SKM-1 (cell line): ENCODE data around the gene DYNC2H1.
A peak's percentile ranks its signal among the peaks of the same experiment; 100 is the strongest.

Experiments
- DNase-seq: peaks from one replicate; lab custom pipeline; 2025; ENCODE audit not compliant: unreplicated experiment; lab: John Stamatoyannopoulos, UW

Gene DYNC2H1, protein sequence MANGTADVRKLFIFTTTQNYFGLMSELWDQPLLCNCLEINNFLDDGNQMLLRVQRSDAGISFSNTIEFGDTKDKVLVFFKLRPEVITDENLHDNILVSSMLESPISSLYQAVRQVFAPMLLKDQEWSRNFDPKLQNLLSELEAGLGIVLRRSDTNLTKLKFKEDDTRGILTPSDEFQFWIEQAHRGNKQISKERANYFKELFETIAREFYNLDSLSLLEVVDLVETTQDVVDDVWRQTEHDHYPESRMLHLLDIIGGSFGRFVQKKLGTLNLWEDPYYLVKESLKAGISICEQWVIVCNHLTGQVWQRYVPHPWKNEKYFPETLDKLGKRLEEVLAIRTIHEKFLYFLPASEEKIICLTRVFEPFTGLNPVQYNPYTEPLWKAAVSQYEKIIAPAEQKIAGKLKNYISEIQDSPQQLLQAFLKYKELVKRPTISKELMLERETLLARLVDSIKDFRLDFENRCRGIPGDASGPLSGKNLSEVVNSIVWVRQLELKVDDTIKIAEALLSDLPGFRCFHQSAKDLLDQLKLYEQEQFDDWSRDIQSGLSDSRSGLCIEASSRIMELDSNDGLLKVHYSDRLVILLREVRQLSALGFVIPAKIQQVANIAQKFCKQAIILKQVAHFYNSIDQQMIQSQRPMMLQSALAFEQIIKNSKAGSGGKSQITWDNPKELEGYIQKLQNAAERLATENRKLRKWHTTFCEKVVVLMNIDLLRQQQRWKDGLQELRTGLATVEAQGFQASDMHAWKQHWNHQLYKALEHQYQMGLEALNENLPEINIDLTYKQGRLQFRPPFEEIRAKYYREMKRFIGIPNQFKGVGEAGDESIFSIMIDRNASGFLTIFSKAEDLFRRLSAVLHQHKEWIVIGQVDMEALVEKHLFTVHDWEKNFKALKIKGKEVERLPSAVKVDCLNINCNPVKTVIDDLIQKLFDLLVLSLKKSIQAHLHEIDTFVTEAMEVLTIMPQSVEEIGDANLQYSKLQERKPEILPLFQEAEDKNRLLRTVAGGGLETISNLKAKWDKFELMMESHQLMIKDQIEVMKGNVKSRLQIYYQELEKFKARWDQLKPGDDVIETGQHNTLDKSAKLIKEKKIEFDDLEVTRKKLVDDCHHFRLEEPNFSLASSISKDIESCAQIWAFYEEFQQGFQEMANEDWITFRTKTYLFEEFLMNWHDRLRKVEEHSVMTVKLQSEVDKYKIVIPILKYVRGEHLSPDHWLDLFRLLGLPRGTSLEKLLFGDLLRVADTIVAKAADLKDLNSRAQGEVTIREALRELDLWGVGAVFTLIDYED (N-terminal part only)

DNA sequence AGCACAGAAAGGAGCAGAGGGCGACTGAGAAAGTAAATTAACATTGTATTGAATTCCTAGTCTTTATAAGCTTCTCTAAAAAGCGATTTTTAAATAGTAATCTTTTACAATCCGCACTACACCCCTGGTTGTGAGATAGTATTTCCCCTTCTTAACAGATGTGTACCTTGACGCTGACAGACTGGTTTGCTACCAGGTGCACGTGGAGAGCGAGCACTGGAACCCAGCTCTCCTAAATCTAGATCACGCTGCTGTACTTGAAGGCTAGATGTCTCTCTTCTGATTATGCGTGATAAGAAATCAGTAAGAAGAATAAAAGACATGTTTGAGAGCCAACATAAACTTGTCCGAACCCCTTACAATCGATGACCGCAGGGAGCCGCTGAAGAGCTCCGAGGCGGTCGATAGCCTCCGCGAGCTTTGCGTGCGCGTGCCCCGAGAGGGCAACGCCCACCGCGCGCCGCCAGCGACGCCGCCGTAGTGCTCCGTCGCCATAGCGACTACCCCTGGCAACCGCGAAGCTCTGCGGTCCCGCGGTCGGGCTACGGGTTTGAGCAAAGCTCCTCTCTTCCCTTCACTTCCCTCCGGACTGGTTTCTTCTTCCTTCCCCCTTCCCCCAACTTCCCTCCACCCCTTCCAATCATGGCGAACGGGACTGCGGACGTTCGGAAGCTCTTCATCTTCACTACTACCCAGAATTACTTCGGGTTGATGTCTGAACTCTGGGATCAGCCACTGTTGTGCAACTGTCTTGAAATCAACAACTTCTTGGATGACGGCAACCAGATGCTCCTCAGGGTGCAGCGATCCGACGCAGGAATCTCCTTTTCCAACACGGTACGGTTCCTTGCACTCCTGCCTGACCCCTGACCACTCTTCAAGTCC is at the start of gene DYNC2H1:
Gene DYNC2H1 (plus strand): TSS at position 494 of the 885 bp plus-strand sequence. CDS start 149 bp downstream, at position 643.
- peak; percentile 76 for DNase-seq

DNA sequence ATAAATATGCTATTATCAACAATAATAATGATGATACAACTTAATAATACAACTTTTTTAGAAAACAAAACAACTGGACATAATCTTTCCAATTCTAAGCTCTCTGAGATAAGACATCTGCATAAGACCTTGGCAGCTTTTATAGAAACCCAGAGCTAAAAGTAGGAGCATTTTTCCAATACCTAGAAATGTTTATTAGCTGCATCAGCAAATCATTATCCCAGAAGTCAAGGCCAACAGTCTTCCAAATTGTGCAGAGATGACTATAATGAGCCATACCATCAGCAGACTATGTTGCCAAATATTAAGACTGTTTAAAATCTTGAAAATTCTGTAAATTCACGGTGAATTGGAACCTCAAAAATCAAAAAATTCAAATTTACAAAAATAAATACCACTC is 47.6 kb upstream of the DYNC2H1 start:
- no peak for DNase-seq

DNA sequence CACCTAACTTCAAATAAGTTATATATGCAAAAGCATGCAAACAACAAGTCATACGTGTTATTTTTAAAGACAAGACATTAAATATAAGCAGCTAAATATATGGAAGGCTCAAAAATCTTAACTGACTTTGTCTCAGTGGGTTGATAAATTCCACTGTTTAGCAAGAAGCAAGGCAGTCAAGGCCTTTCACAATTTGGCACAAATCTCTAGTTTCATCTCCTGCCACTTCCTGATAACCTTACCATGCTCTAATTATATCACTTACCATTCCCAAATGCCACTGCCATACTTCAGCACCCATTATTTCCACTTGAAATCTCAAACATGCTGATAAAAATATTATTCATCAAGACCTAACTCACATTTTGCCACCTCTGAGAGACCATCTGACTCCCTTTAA is 42.1 kb upstream of the DYNC2H1 start:
- no peak for DNase-seq

DNA sequence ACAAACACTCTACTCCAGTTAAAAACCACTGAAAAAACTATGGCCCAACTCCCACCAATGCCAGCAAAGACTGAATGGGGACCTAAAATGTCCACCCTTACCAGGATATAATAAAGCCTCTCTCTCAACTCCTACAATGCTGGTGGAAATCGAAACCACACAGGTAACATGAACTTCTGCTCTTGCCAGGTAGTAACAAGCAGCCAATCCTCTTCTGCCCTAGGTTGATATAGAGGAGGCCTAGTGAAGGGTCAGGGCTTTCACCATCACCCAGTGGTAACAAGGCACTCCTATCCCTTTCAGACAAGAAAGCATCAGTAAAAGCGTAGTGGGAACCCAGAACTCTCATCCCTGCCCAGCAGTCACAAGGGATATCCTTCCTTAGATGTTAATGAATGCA is 39.9 kb upstream of the DYNC2H1 start:
- DNase-seq, result no peak

DNA sequence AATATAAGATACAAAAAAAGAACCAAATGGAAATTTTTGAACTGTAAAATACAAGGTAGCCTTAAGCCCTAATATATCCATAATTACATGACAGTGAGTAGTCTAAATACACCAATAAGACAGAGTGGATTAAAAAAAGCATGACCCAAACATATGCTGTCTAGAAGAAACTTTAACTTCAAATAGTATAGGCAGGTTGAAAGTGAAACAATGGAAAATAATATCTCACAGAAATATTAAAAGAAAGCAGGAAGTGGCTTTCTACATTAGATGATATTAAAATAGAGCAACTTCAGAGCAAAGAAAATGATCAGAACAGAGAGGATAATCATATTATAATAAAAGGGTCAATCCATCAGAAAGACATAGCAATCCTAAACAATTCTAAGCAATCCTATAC is 39.1 kb upstream of the DYNC2H1 start:
- DNase-seq, result no peak

DNA sequence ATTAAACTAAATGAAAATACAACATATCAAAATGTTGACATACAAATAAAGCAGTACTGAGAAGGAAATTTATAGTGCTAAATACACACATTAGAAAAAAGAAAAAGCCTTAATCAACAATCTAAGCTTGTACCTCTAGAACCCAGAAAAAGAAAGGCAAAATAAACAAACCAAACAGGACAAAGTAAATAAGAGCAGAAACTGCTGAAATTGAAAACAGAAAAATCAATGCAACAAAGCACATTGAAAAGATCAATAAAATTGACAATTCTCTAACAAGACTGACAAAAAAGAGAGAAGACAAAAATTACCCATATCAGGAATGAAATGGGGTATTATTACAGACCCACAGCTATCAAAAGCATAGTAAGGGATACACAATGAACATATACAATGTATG is 38.2 kb upstream of the DYNC2H1 start:
- no peak for DNase-seq

DNA sequence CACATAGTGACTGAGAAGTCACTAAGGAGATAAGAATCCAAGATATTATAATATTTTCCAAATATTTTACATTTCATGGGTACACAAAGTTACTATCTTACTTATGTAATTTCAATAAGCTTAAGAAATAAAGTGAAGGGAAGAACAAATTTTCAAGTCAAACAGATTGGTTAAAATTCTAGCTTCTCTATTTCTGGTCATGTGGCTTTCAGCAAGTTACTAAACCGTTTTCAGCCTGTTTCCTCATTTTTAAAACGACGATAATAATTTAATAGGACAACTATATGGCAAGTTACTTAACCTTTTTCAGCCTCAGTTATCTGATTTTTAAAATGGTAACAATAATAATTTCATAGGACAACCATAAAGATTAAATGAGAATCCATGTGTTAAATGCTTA is 32.9 kb upstream of the DYNC2H1 start:
- no peak for DNase-seq

DNA sequence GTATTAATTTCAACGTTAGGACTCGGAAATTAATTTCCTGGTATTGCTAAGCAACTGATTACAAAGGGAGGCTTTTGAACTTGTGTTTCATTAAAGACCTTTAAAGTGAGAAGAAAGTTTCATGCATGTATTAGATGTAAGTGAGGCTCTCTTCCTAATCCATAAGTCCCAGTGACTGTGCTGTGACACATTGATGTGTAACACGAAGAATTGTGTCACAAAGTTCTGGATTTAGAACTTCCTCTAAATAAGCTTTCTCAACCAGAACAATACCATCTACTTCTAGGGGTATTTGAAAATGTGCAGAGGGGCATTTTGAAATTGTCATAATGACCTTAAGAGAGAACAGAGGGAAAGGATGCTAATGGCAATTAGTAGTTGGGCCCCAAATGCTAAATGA is 31.7 kb upstream of the DYNC2H1 start:
- no peak for DNase-seq

DNA sequence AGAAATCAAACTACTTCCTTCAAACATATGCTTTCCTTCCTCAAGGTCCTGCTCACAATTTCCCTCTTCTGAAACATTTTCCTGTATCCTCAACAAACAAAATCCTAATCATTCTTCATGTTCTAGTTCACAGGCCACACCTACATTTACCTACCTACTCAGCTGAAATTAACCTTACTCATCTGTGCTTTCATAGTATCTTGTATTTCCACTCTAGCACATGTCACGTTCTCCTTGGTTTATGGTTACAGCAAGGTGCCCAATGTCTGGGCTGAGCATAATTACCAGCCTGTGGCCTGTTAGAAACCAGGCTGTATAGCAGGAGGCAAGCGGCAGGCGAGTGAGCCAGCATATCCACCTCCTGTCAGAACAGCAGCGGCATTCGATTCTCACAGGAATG is 30.5 kb upstream of the DYNC2H1 start:
- DNase-seq, result no peak

DNA sequence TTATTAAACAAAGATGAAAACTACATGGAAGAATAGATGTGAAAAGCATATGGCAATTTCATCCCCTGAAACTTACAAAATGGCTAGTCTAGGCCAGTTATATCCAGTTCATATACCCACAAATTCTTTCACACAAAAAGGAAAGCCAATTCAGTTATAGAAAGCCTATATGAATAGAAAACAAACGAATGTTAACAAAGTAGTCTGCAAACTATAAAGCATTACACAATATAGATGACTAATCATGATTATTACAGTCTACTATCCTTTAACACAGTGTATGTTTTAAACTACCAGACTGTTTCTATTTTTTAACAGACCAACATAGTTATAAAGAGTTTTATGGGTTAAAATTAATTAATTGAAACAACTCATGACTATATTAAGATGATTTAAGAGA is 29.4 kb upstream of the DYNC2H1 start:
- DNase-seq, result no peak

DNA sequence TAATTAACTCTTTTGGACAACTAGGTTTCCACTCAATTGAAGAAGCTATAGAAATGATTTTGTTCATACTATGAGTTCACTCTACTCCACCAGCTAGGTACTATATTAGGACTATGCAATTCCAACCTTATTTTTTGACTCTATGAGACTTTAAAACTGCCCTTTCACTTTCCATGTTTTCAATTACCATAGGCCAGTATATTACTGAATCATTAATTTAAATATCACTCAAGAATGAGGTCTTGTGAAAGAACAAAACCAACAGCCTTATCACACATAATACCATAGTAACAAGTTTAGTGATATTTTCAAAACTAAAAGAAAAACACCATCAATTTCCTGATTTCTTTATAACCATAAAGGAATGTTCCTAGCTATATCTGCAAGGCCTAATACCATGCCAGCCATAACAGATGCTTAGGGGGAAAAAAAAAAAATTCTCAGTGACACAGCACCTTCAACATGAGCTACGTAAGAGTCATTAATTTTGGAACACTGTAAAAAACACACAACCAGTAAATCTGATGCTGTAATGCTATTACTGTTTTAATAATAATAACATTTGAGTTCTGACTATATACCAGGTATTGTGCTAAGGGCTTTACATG is 23.4 kb upstream of the DYNC2H1 start:
- DNase-seq, result no peak

DNA sequence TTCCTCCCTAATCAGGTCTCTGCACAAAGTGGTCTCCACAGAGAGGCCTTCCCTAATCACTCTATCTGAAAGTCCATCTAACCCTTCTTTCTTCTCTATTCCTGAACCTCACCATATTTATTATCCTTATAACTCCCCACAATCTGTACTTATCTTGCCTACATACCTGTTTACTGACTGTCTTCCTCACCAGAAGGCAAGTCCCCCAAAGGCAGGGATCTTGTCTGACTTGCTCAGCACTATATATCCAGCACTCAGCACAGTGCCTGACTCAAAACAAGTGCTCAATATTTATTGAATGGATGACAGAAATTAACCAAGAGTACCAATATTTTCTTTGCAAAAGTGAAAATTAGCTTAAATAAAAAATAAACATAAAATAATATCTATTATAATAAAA is 22.8 kb upstream of the DYNC2H1 start:
- no peak for DNase-seq

DNA sequence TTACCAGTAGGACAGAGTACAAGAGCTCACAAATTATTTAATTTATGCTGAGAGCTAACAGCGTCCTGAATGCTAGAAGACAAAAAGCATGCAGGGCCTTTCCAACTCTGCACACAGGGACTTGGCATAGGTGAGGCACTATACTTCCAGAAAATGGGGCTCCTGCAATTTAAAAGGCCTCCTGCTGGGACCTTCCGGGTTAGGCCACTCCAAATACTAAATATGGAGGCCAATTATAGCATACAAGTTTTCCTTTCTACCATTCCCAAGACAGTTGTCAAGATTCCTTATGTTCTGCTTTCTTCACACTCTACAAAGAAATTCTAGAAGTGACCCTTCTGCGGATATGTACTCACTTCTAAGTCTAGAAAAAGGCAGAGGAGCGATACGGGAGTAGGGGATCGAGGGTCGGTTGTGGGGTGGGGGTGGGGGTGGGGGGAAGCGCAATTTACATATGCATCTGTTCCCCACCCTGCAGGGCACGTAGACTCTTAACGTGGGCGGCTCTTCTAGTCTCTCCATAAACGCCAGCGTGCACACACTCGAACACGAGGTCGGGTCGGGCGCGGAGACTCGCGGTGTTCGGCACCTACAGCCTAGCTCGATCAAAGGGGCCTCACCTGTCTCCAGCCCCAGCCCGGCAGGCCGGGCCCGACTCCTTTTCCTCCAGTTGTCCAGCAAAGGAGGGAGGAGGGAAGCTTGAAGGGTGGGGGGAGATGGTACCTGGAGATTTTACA is 18.0 kb upstream of the DYNC2H1 start:
- no peak for DNase-seq

DNA sequence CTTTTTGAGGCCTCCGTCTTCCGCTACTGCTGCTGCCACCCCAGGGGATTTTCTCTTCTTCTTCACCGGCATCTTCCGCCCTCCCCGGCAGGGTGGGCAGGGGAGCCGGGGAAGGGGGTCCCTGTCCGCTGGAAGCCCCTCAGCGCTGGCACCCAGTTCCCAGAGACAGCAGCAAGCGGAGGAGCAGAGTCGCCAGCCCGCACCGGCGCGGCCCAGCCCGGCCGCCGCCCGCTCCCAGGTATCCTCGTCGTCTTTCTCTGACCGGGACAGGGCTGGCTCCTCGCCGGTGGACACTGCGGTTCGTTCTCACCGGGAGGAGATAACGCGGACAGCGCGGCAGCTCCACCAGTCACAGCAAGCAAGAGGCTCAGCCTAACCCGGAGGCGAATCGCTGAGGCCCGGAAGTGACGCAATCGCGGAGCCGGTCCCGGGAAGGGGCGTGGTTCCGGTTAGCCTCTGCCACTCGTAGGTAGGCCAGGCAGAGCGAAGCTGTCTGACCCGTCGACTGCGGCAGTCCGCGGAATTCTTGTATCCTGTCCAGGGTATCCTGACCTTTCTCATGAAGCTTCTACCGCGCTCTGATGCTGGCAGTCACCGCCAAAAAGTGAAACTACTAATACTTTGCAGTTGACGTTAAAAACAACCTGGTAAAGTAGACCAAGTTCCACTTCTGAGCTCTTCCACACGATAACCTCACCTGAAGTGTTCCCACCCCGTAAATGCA is 17.3 kb upstream of the DYNC2H1 start, which contains the start of gene DCUN1D5:
Gene DCUN1D5 (minus strand): TSS at position 360 of the 724 bp plus-strand sequence. CDS start 288 bp downstream, at position 72.
- DNase-seq, result peak; percentile 74

DNA sequence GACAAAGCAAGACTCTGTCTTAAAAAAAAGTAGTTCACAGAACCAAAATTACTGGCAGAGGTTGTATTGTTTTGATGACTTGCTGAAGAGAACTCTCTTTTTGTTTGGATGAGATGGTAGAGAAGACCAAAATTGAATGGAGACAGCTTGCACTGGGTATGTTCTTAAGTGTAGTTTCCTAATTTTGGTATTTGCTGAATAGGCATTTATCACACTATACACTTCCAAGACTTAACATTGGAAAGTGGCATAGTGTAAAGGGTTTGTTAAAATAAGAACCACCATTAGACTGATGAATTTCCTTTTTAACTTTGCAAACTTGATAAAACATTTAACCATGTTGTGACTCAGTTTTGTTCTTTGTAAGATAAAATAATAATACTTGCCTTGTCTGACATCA is 11.9 kb upstream of the DYNC2H1 start:
- DNase-seq, result no peak

DNA sequence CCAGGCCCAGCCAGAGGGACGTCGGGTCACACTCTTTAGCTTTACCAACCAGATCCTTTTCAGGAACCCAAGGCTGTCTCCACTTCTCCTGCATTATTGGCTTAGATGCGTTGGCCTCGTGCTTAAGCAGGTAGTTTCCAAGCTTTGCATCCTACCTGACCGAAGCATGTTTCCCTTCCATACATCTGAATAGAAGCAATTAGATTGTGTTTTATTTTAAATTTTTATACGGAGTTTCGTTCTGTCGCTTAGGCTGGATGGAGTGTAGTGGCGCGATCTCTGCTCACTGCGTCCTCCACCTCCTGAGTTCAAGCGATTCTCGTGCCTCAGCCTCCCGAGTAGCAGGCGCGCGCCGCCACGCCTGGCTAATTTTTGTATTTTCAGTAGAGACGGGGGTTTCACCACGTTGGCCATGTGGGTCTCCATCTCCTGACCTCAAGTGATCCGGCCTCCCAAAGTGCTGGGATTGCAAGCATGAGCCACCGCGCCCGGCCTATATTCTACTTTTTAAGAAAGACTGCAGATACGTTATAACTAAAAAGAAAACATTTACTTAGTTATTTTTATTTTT is 677 bp downstream of the DYNC2H1 start:
- DNase-seq, result no peak

DNA sequence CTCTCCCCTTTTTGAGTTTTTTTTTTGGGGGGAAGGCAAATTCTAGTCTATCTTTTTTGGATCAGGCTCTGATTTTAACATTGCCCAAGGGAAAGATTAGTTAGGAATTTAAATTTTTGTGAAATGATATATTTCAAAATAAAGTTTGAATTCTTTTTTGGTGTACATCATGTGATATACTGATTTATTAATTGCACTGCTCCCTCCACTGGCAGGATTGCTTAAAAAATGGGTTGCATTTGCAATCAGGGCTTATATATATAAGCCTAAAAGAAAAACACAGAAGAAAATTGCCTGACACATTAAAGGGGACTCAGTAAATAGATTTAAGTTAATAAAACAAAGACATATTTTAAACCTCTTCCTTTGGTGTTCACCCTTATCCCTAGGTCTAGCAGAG is 1.2 kb downstream of the DYNC2H1 start:
- DNase-seq, result no peak

DNA sequence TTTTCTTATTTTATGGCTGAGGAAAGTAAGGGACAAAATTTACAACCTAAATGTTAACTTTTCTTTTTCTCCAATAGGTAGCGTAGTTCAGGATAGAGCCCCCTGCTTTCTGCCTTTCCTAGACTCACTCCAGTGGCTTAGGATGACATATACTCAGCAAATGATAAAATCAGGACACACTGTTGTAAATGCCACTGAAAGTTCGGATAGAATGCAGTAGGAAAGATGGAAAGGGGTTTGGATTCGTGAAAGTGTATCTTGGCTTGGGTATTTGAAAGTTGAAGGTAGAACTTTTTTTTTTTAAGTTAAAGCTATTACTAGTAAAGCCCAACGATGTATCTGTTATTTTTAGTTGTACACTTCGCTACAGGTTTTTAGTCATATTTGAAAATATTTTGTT is 2.2 kb downstream of the DYNC2H1 start:
- DNase-seq, result no peak
